NCI-H1417 treated with DMSO at 0.1 percent for 48 hours (cell line): ENCODE results near the gene KSR2.

Experiments
- DNase-seq: peaks from one replicate; lab custom pipeline; 2025; lab: John Stamatoyannopoulos, UW

KSR2 gene

GRCh38 chr12:117530796-117531195 lies 438.0 kb downstream of the KSR2 start:
- DNase-seq = no peak

DNA sequence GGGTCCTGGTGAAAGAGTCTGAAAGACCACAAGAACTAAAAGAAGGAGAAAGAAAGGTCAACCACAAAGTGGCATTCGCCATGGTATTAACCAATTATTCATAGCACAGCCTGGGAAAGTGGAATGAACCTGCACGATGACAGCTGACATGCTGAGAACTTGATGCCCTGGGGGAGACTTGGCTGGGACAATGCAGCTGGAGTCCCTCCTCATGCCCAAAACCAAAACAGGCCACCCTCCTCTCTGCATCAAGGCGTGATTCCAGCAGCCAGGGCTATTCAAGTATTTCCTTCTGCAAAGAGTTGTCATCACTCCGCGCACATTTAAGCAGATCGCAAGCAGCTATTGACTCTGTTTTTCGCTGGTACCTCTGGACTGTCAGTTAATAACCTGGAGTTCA lies 440.3 kb downstream of the KSR2 start:
- DNase-seq = no peak

GRCh38 chr12:117527479-117527855 lies 441.3 kb downstream of the KSR2 start:
- DNase-seq = no peak

GRCh38 chr12:117526757-117527478 lies 441.9 kb downstream of the KSR2 start:
- DNase-seq = no peak

DNA sequence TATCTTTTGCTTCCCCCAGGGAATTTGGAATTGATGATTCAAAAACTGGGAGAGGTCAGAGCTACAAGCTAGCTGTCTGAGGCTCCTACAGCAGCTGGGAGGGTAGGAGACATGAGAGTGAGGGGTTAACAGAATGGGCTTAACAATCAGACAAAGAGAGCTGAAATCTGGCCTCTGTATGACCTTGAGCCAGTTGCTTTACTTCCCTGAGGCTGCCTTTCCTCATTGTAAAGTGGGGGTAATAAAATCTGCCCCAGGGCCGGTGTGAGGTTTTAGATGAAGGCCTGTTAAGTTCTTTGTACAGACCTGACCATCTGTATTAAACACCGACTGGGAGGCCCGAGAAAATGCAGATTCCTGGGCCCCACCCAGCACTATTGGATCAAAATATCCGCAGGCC lies 443.0 kb downstream of the KSR2 start:
- no peak for DNase-seq

- no peak for DNase-seq
Observed at GRCh38 chr12:117524806-117525205, 444.0 kb downstream of the KSR2 start.

DNA sequence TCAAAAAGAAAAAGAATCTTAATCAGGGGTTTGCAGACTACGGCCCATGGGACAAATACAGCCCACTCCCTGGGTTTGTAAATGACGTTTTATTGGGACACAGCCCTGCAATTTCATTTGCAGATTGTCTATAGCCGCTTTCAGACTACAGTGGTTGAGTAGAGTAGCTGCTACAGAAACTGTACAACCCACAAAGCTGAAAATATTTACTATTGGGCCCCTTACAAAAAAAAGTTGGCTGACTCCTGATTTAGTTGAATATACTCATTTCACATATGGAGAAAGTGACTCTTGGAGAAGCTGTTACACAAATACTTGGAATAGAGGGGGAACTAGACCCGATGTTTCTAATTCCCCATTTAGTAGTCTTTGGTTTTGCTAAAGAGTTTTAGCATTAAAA lies 444.8 kb downstream of the KSR2 start:
- no peak for DNase-seq

GRCh38 chr12:117522559-117522958 lies 446.2 kb downstream of the KSR2 start:
- no peak for DNase-seq

- DNase-seq = no peak
Observed at GRCh38 chr12:117521867-117522266, 446.9 kb downstream of the KSR2 start.

GRCh38 chr12:117521346-117521745 lies 447.4 kb downstream of the KSR2 start:
- no peak for DNase-seq

DNA sequence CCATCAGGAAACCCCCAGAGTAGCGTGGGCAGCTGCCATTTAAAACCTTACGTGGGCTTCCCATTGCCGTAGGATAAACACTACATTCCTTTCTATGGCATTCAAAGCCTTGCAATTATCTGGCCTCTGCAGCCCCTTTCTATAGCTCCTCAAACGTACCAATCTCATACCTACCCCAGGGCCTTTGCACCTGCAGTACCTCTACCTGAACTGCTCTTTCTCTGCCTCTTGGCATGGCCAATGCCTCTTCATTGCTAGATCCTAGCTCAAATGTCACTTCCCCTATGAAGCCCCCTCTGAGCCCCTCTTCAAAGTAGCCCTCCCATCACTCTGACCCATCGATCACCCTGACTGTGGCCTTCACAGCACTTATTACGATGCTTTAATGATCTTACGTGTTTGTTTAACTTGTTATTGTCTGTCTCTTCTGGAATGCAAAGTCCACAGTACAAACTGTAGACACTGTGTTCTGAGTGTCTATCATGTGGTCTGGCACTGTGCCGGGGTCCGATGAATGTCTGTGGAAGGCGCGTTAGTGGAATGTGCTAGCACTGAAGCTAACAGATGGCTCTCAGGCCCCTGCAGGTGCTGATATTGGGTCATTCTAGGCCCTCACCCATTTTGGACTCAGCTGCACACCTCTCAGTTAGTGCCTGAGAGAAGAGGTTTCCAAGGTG lies 450.1 kb downstream of the KSR2 start:
- no peak for DNase-seq

DNA sequence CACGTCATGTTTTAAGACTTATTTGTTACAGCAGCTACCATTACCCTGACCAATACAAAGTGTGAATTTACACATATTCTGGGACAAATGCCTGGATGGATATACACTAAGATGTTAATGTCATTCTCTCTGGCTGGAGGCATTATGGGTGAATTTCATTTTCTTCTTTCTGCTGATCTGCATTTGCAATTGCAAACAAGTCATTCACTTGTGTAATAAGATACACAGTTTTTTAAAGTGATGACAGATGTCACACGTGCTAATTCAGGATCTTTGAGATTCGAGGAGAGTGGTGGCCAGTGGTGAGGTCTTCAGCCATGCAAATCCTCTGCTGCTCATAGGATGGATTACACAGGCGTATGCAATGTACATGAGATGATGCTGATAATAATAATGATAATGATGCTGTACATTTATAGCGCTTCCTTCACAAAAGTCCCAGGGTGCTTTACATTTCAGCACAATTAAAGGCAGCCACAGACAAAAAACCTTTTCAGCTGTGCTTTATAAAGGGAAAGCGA lies 451.5 kb downstream of the KSR2 start:
- no peak for DNase-seq

- DNase-seq = no peak
Observed at GRCh38 chr12:117516034-117516433, 452.8 kb downstream of the KSR2 start.

DNA sequence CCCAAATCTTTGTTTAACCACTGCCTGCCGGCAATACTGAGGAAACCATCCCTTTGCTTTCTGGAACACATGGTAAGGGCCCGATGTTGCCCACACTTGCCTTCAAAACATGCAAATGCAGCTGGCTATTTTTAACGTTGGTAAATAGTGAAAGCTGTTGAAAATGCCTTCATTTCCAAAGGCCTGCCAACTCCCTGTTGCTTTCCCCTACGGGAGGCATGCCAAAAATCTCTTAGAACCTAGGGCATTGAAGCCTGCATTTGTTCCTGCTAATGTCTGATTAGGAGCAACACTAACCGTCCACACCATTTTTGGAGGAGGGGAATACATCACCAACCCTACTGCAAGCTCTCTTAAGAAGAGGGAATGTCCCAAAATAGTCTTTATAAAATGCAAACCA lies 454.8 kb downstream of the KSR2 start:
- DNase-seq = no peak

- no peak for DNase-seq
Observed at GRCh38 chr12:117513353-117513752, 455.4 kb downstream of the KSR2 start.

GRCh38 chr12:117508468-117508867 lies 460.3 kb downstream of the KSR2 start:
- no peak for DNase-seq

GRCh38 chr12:117507548-117507947 lies 461.2 kb downstream of the KSR2 start:
- DNase-seq = peak; percentile 94

DNA sequence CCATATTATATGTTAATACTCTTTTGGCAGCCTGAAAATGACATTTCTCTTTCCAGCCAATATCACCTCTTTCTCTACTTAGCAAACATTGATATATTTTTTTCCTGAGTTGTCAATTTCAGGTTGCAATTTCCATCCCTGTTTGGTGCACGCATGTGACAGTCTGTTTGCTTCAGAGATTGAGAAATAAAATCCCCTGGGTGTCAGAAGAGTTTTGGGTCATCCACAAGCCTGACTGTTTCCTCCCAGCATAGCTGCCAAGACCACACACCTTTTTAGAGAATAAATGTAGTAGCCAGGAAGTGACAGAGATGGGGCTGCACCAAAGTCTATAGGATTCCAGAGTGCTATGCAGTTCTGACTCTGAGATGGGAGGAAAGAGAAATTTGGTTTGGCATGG lies 462.5 kb downstream of the KSR2 start:
- no peak for DNase-seq

- no peak for DNase-seq
Observed at GRCh38 chr12:117502633-117503032, 466.2 kb downstream of the KSR2 start.

DNA sequence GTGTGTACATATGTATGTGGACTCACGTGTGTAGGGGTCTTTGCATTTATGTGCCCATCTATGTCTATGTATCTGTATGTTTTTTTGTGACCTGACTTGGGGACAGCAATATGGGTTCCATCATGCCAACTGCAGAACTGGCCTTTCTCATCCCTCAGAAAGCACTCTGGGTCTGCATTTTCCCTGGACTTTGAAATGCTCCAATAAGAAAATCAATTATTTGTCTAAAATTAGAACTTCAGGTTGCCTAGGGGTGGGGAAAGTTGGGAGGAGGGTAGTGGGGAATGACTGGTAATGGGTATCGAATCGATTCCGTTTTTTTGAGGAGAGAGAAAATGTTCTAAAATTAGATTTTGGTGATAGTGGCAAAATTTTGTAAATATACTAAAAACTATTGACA lies 466.6 kb downstream of the KSR2 start:
- DNase-seq = no peak

- DNase-seq = no peak
Observed at GRCh38 chr12:117501076-117501869, 467.5 kb downstream of the KSR2 start.

- no peak for DNase-seq
Observed at GRCh38 chr12:117499759-117500485, 468.9 kb downstream of the KSR2 start.
